Lung microvascular endothelial cell (primary cell): ENCODE measurements around the gene C16orf86. TPM values are rescaled to one million over a fixed set of nuclear protein-coding genes. Genes with fewer than 3 reads are reported as not detected.

Experiments used
- DNase-seq, 2 donors: peaks; one replicate each; pipeline versions ENCODE4 v3.0.0 to v3.0.0-alpha.2; 2010; ENCODE audit warnings: low read depth in 2 of 2
- total RNA-seq: library from RNA; depleted of rRNA; stranded (reverse); fragments of >200 nt; gene quantifications from 2 replicates; pipeline ENCODE4 v1.2.1, GENCODE V29; 2014

The C16orf86 gene
- total RNA-seq, 1 donor from 2014 or later, result 2.6 TPM

- no peak for DNase-seq
These were observed 12.7 kb upstream of the C16orf86 start for GRCh38 chr16:67653789-67654402.

GRCh38 chr16:67654403-67654911 is 12.2 kb upstream of the C16orf86 start:
- no peak for DNase-seq

- no peak for DNase-seq
These were observed 11.3 kb upstream of the C16orf86 start for GRCh38 chr16:67655363-67655762.

GRCh38 chr16:67656344-67657016 is 10.1 kb upstream of the C16orf86 start:
- no peak for DNase-seq

- no peak for DNase-seq
These were observed 9.5 kb upstream of the C16orf86 start for GRCh38 chr16:67657017-67657608.

- no peak for DNase-seq
These were observed 8.7 kb upstream of the C16orf86 start for GRCh38 chr16:67657751-67658518.

- DNase-seq, result no peak
These were observed 7.6 kb upstream of the C16orf86 start for GRCh38 chr16:67658849-67659674.

- DNase-seq, result peak; percentile 89 to 93
These were observed 6.7 kb upstream of the C16orf86 start, which contains the start of gene ACD for GRCh38 chr16:67659675-67660563. Gene ACD, minus strand, starts transcription at chr16:67660260. Its CDS starts 40 bp downstream, at chr16:67660220.

GRCh38 chr16:67660564-67661028 is 6.0 kb upstream of the C16orf86 start, which contains the start of gene PARD6A:
Gene PARD6A, plus strand, starts transcription at chr16:67660960. Its CDS starts 79 bp downstream, at chr16:67661039.
- peak; percentile 97 to 98 for DNase-seq

GRCh38 chr16:67661101-67661761 is 5.4 kb upstream of the C16orf86 start:
- peak; percentile 50 to 64 for DNase-seq

- DNase-seq, result no peak
These were observed 4.5 kb upstream of the C16orf86 start for GRCh38 chr16:67661886-67662652.

- no peak for DNase-seq
These were observed 4.0 kb upstream of the C16orf86 start for GRCh38 chr16:67662653-67663010.

- peak; percentile 38 to 49 for DNase-seq
These were observed 3.3 kb upstream of the C16orf86 start for GRCh38 chr16:67663151-67663876.

GRCh38 chr16:67663877-67664222 is 2.8 kb upstream of the C16orf86 start:
- no peak for DNase-seq

GRCh38 chr16:67664258-67664657 is 2.4 kb upstream of the C16orf86 start:
- DNase-seq, result no peak

GRCh38 chr16:67664871-67665270 is 1.7 kb upstream of the C16orf86 start:
- no peak for DNase-seq

GRCh38 chr16:67665598-67665997 is 1.0 kb upstream of the C16orf86 start:
- no peak for DNase-seq

GRCh38 chr16:67666032-67666551 is 522 bp upstream of the C16orf86 start:
- DNase-seq, result peak in 1 of 2 donors; percentile 37
